Activated CD8-positive, alpha-beta T cell treated with anti-CD3 and anti-CD28 coated beads for 36 hours (primary cell): ENCODE results near the gene PLAC1. TPM values are rescaled to one million over a fixed set of nuclear protein-coding genes. Genes with fewer than 3 reads are reported as not detected.
A peak's percentile ranks its signal among the peaks of the same experiment; 100 is the strongest.

Experiments
- ATAC-seq: fragments of 200-7000 bp; cut with Tn5 transposase; one replicate; pipeline ENCODE4 v1.10.0; 2021; ENCODE audit warnings: mild to moderate bottlenecking, moderate library complexity
- CTCF ChIA-PET: fragments of 350-600 bp; sonication (Branson Sonifier 250); formaldehyde crosslinking; loops from one replicate; lab custom pipeline; 2021; ENCODE audit warnings: antibody characterized with exemption; lab: Charles Lee
- POLR2A ChIA-PET: fragments of 350-600 bp; sonication (Branson Sonifier 250); formaldehyde crosslinking; loops from one replicate; lab custom pipeline; 2021; ENCODE audit warnings: antibody characterized with exemption; lab: Charles Lee
- DNase-seq: peaks from one replicate; pipeline ENCODE4 v3.0.0-alpha.2; 2020
- H3K27ac Mint-ChIP-seq: one replicate; pipeline ENCODE4 v1.8.0; 2021; ENCODE audit warnings: mild to moderate bottlenecking, mixed read lengths
- H3K27me3 Mint-ChIP-seq: one replicate; pipeline ENCODE4 v1.8.0; 2021; ENCODE audit warnings: mixed read lengths
- H3K36me3 Mint-ChIP-seq: one replicate; pipeline ENCODE4 v1.8.0; 2021; ENCODE audit warnings: low read depth, mixed read lengths
- H3K4me1 Mint-ChIP-seq: one replicate; pipeline ENCODE4 v1.8.0; 2021; ENCODE audit warnings: low read depth, mixed read lengths
- H3K4me3 Mint-ChIP-seq: one replicate; pipeline ENCODE4 v1.8.0; 2021; ENCODE audit warnings: mild to moderate bottlenecking, moderate library complexity, mixed read lengths
- H3K9me3 Mint-ChIP-seq: one replicate; pipeline ENCODE4 v1.8.0; 2021; ENCODE audit warnings: mixed read lengths
- CTCF ChIP-seq: fragments of 200-600 bp; IDR thresholded peaks from one replicate; pipeline ENCODE4 v1.8.0; 2022; ENCODE audit warnings: antibody characterized with exemption, mild to moderate bottlenecking
- intact Hi-C: fragments of 100-400 bp; cut with micrococcal nuclease; formaldehyde crosslinking; loops from one replicate; pipeline ENCODE4 v1.10.0; 2022
- total RNA-seq, 2 experiments: library from RNA; stranded (reverse); gene quantifications; one replicate each; pipeline ENCODE4 v1.2.3, GENCODE V29; 2021

The PLAC1 gene
- total RNA-seq, 2 experiments from 2014 or later = not detected

- H3K27me3 Mint-ChIP-seq = no peaks in the 10 kb centered on the region
- no peak for ATAC-seq
- ChIA-PET POLR2A (no interaction called here), CTCF (no interaction called here)
- H3K36me3 Mint-ChIP-seq = no peaks in the 10 kb centered on the region
- intact Hi-C loops = no loop called here
- peaks cover 5% of the 10 kb centered on the region for H3K4me1 Mint-ChIP-seq
- DNase-seq = no peak
- TF ChIP-seq CTCF = no peak
- no peak overlapping the region for H3K4me3 Mint-ChIP-seq
- no peak overlapping the region for H3K27ac Mint-ChIP-seq
- peaks cover 3% of the 10 kb centered on the region for H3K9me3 Mint-ChIP-seq
Observed at GRCh38 chrX:134672101-134672500, 13.8 kb upstream of the PLAC1 start.

GRCh38 chrX:134671294-134671693 is 13.0 kb upstream of the PLAC1 start:
- Mint-ChIP-seq H3K4me1 (peaks cover 5% of the 10 kb centered on the region), H3K36me3 (no peaks in the 10 kb centered on the region), H3K4me3 (no peak overlapping the region), H3K27me3 (no peaks in the 10 kb centered on the region), H3K27ac (no peak overlapping the region), H3K9me3 (peaks cover 3% of the 10 kb centered on the region)
- DNase-seq = peak; percentile 20
- intact Hi-C loops = no loop called here
- ChIA-PET POLR2A (no interaction called here), CTCF (no interaction called here)
- TF ChIP-seq CTCF = no peak
- no peak for ATAC-seq

- DNase-seq = no peak
- Mint-ChIP-seq H3K27ac (no peak overlapping the region), H3K9me3 (peaks cover 3% of the 10 kb centered on the region), H3K4me3 (no peak overlapping the region), H3K36me3 (no peaks in the 10 kb centered on the region), H3K27me3 (no peaks in the 10 kb centered on the region), H3K4me1 (peaks cover 5% of the 10 kb centered on the region)
- POLR2A ChIA-PET = no interaction called here
- no peak for TF ChIP-seq CTCF
- ATAC-seq = no peak
- CTCF ChIA-PET = no interaction called here
- intact Hi-C loops = no loop called here
Observed at GRCh38 chrX:134670134-134670924, 12.1 kb upstream of the PLAC1 start.

- Mint-ChIP-seq H3K27me3 (no peaks in the 10 kb centered on the region), H3K36me3 (no peaks in the 10 kb centered on the region), H3K4me1 (peaks cover 5% of the 10 kb centered on the region), H3K9me3 (peaks cover 3% of the 10 kb centered on the region), H3K27ac (no peak overlapping the region), H3K4me3 (no peak overlapping the region)
- intact Hi-C loops = no loop called here
- ATAC-seq (no peak), DNase-seq (no peak)
- ChIA-PET POLR2A (no interaction called here), CTCF (no interaction called here)
- no peak for TF ChIP-seq CTCF
Observed at GRCh38 chrX:134669378-134670098, 11.3 kb upstream of the PLAC1 start.

- ChIA-PET POLR2A (no interaction called here), CTCF (no interaction called here)
- no peak overlapping the region for H3K4me3 Mint-ChIP-seq
- DNase-seq = no peak
- intact Hi-C loops = no loop called here
- no peaks in the 10 kb centered on the region for H3K9me3 Mint-ChIP-seq
- peaks cover 8% of the 10 kb centered on the region for H3K27me3 Mint-ChIP-seq
- no peak overlapping the region for H3K27ac Mint-ChIP-seq
- no peaks in the 10 kb centered on the region for H3K36me3 Mint-ChIP-seq
- no peak for TF ChIP-seq CTCF
- H3K4me1 Mint-ChIP-seq = no peaks in the 10 kb centered on the region
- no peak for ATAC-seq
Observed at GRCh38 chrX:134664202-134664601, 5.9 kb upstream of the PLAC1 start.
